Hindlimb muscle (tissue), 1 donor: ENCODE data around the gene MAPKAPK3. TPM values are rescaled to one million over a fixed set of nuclear protein-coding genes. Genes with fewer than 3 reads are reported as not detected.

Experiments
- DNase-seq: peaks from one replicate; pipeline ENCODE4 v3.0.0-alpha.2; 2013
- polyA plus RNA-seq: library from polyadenylated mRNA; unstranded; fragments of 120-200 nt; gene quantifications from one replicate; pipeline ENCODE4 v1.2.1, GENCODE V29; 2013; ENCODE audit not compliant: insufficient read length

MAPKAPK3 gene
- polyA plus RNA-seq, 1 donor, result 30.8 TPM

DNA sequence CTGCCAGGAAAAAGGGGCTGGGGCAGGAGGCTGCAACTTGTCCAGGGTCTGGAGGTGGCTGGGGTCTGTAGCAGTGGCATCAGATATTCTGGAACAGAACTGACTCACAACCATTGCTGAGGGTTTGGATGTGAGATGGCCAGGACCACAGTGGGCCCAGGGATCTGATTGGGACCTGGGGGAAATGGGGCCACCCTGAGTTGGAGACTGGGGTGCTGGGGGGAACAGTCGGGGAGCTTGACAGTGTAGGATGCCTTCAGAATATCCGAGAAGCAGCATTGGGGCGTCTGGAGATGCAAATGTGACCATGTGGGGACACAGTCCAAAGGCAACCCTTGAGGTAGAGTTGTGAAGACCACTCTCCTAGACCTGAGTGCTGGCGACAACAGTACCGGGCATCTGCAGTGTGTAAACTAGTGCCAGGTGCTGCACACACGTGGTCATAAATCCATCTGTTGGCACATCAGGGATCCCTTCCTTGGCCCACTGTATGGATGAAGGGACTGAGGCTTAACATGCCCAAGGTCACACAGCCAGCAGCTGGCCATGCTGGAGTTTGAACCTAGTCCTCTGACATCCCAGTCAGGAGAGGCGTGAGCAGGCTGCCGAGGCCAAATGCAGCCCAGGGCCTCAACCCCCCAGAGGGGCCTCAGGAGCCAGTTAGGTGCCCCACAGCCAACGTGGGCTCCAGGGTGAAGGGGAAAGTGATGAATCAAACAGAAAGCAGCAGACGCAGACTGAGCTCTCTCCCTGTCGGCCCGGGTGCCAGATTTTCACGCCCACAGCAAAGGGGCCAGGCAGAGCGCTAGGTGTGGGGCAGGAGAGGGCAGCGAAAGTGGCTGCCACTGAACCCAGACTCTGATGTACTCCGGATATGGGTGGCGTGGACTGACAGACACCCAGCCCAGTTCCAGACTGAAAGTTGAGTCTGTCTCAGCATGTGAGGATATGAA lies 28.9 kb upstream of the MAPKAPK3 start:
- DNase-seq, result no peak

DNA sequence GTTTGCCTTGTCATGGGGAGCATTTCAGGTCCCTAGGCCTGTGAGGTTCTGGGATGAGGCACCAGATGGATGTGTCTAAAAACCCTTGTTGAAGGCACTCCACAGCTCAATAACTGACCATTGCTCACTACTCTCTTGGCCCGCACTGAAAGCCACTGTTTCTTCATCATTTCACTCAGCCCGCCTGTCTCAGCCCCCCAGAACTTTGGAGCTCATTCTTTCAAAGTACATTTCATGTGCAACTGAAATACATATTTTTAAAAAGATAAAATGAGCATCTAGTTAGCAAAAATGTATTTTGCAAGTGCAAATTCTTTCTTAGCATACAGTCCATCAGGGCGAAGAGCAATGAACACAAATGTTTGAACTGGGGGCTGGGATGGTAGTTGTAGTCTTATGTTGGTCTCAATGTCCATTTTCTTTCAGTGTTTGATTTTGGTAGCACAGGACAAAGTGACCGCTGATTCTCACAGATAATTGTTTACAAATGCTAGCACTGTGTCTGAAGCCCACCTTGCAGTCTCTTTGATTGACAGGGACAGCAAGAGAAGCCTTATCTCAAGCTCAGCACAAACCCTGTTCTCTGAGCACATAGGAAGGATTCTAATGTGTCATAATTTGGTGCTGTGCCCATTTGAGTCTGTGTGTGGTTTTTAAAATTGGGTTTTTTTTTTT lies 28.1 kb upstream of the MAPKAPK3 start:
- DNase-seq, result no peak

DNA sequence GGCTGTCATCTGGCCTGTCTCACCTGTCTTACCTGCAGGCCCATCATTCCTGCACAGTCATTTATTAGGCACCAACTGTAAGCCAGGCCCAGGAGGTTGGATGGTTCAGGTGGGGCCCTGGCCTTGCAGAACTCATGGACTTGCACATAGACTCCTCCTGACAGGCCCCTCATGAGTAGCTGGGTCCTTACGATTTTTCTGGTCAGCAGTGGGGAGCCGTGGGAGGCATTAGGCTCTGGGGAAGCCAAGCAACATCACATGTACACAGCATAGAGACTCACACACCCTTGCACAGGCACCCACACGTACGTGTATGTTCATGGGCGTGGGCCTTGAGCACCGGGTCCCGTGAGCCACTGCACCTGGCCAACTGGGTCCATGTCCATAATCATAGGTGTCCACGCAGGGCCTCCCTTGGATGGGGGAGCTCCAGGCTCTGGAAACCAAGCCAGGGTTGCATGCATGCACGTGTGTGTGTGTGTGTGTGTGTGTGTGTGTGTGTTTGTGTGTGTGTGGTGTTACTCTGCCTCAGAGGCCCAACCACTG lies 25.7 kb upstream of the MAPKAPK3 start:
- no peak for DNase-seq

DNA sequence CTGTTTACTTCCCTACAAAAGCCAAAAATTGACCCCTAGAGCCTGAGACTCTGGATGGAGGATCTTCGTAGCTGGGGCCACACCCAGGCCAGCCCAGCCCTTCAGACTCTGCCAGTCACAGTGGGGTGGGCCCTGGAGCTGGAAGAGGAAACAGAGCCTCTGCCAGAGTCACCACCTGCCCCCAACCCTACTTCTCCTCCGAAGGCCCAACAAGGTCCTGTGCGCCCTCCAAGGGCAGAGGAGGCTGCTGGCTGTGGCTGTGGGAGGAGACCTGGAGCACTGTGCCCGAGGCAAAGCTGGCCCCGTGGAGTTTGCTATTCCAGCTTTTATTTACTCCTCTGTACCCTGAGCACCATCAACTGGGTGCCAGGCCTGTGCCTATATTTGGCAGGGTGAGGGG lies 24.4 kb upstream of the MAPKAPK3 start:
- no peak for DNase-seq

DNA sequence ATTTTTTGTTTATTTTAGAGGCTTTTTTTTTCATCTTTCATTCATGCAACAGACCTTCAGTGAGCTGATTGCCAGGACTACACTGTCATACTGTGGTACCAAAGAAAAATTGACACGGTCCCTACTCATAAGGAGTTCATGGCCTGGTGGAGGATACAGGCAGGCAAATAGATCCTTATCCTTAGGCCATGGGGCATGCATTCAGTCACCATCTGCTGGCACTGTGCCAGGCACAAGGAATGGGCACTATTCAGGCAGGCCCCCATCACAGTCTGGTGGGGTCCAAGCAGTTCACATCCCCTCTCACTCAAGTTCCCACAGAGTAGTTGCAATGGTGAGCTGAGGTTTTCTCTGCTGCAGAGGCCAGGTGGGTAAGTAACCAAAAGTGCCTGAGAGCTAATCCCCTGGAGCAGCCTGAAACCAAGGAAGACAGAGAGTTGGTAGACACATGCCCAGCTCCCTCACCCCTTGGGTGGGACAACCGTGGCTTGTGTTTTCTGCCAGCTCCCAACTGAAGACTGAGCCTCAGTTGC lies 22.6 kb upstream of the MAPKAPK3 start:
- no peak for DNase-seq

DNA sequence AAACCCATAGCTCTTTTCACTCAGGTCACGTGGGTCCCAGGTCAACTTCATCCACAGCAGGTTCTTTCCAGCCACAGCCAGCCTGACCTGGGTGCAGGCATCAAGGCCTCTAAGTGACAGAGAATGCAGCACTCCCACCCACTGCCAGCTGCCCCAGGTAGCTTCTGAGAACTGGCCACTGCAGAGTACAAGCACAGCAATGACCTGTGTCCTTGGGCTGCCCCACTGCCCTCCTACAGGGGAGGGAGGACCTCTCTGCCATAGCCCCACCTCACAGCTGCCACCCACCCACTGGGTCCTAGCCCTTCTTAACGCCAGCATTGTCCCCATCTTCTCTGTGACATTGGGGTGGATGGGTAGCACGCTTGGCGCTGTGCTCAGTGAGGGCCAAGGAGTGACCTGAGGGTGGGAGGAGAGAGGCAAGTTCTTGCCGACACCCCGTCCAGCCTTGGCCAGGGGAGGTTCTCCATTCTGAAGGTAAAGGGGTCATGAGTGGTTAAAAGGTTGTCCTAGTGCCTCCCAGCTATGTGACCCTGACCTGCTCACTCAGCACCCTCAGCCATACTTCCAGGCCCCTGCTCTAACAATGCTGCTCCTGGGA lies 17.7 kb upstream of the MAPKAPK3 start:
- DNase-seq, result no peak

DNA sequence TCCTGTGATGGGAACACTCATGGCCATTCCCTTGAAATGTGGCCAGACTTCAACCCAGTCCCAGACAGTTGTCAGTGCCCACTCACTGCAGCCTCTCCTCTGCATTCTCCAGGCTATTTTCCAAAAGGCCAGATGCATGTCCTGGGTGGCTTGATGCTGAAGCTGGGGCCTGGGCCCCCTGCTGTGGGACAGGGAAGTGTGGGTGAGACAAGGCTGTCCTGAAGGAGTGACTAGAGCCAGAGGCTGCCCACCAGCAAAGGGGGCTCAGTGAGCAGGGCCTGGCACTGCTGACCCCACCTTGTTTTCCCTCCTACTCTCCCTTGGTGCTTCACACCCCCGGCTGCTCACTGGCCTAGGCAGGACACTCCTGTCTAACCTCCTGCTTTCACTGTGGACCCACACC lies 17.2 kb upstream of the MAPKAPK3 start:
- DNase-seq, result no peak

DNA sequence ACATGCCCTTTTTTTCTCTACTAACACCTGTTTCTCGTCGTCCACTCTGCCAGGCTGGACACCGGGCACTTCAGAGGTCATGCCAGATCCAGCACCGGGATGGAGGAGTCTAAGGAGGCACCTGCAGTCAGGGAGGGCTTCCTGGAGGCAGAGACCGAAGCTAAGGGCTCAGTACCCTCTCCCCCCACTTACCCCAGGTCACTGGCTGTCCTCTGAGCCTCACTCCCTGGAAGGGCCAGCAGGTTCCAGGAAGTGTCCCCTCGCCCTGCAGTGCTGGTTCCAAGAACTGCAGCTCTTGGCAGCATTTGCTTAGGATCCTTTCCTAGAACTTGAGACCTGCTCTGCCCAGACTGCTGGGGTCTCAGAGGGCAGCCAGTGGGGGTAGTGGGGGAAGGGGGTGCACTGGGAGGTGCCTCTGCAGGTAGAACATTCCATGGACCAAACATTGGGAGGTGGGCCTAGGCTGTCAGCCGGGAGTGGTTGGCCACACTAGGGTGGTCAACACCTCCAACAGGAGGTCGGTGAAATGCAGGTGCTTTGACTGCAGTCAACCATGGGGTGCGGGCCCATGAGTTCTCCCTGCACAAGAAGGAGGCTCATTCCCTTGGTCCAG lies 16.7 kb upstream of the MAPKAPK3 start:
- DNase-seq, result no peak

DNA sequence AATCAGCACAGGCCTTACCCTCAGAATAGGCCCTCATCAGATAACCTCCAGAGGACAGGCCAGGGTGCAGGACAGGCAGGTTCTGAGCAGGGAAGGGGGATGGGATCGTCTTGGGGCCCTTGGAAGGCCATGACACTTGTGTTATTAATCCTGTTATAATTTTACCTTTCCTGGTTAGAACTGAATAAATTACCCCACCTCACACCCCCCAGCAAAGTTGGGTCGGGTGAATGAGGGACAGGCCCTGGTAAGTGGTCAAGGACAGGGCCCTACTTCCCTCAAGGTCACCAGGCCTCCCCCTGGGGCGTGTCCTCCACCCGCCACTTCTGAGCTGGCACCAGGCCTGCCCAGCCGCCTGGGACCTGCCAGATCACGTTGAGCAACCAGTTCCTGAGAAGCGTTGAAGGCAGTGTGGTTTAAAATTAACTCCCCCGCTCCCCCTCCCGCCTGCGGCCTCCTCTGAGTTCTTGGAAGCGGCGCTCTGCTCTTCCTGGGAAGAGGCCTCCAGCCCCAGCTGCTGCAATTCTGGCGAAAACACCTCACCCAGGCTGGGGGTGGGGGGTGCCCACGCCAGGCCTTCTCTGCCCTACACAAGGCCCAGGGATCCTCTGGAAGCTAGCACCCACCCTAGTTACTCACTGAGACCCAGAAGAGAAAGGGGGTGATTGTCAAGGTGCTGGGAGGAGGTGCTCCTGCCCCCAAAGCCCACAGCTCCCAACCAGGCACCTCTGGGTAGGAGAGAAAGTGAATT lies 15.9 kb upstream of the MAPKAPK3 start:
- DNase-seq, result peak; percentile 90

DNA sequence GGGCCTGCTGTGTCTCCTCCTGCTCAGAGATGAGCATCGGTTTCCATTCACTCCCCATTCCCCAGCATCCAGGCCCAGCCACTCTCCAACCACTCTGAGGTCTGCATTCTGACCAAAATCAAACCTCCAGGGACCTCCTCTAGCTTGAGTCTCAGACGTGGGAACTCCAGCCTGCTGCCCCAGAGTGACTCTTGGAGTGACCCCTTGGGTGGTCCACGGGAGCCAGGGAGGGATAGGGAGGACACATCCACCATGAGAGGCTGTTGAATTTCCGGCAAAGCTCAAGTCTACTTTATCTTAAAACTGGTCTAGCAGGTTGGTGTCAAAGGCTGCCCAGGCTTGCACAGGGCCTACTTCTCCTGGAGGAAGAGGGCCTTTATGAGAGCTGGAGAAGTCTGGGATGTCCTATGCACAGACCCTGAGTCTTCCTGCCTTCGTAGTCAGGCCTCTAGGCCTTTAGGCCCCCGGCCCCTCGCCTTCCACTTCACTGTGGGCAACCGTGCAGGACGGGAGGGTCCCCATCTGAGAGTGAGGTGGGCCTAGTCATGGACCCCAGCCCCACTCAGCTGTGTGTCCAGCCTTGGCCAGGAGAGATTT lies 14.3 kb upstream of the MAPKAPK3 start:
- DNase-seq, result no peak

DNA sequence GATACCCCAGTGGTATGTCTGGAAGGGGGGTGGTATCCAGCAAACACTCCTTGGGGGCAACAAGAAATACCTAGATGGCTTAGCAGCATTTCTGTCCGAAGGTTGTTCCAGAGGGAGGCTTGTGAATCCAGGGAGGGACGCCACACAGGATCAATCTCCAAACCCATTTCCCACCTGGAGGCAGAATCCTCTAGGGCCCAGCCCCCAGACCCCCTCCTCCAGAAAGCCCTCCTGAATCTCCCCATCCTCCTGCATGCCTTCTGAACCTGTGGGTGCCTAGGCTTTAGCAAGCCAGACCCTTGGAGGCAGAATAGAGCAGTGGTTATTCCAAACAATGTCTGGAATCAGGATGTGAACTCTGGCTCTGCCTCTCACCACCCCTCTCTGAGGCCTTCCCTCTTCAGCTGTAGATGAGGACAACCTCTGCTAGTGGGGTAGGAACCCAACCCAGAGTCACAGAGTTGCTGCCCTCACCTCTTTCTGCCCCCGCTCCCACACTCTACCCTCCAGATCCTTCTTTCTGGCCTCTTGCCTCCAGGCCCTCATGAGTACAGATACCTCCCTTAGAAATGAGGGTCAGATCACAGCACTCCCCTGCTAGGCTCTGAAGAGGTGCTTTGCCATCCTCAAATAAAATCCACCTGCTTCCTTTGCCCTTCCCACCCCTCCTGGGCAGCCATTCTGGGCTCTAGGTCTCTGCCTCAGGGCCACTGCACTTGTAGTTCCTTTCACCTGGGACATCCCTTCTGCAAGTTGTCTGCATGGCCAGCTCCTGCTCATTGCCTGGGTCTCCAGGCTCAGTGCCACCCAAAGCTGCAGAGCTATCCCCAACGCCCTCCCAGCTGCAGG lies 13.5 kb upstream of the MAPKAPK3 start:
- no peak for DNase-seq

DNA sequence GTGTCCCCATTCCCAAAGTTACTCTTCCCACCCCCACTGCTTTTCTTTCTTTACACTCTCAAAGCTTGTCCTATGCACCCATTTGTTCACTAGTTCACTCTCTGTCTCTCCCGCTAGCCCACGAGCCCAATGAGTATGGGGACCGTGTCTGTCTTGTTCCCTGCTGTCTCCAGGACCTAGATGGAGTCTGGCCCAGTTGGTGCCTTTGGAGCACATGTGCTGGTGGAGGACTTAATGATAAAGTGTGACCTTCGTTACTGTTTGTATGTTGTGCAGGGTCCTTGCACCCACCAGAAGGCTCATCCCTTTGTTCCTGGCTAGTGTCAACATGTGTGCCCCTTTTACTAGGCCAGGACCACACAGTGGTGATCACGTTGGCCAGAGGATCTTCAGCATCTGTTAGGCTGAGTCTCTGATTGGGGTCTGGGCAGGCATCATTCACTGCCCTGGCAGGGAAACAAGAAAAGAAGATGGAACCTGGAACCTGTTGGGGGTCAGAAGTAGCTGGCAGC lies 12.8 kb upstream of the MAPKAPK3 start:
- DNase-seq, result no peak

DNA sequence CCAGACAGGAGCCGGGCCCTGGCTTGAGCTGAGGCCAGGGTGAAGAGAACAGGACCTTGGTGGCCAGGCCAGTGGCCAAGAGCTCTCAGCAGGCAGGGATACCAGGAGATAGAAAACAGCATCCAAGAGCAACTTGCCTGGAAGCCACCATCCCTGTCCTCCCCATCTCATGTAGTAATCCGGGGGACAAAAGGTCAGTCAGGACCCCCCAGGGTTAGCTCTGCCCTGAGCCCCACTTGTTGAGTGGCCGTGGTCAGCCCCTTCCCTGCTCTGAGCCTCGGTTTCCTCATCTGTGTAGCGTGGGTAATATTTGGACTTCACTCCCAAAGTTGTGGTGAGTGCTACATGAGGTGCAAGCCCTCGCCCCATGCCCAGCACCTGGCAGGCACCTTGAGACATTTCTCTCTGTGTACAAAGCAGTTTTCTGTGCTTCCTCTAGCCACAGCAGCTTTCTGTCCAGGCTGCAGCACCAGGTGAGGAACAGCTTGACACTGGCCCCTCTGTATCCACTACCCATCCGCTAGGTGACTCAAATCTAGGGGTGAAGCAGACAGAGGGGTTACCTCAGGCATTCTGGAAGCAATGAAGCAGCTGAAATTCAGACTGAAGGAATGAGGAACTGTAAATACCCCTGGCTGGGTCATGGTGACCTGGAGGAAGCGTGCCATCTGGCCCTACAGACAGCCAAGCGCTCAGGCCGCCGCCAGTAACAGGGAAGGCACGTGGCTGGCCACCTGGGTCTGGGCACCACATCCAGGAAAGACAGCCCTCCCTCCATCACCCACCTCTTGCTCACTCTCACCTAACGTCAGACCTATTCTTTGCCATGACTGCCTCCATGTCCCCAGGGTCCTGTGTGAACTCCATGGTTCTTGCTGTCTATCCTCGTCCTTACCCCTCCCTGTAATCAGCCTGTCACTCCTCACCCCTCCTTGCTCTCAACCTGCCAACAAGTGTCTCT lies 12.0 kb upstream of the MAPKAPK3 start:
- no peak for DNase-seq

DNA sequence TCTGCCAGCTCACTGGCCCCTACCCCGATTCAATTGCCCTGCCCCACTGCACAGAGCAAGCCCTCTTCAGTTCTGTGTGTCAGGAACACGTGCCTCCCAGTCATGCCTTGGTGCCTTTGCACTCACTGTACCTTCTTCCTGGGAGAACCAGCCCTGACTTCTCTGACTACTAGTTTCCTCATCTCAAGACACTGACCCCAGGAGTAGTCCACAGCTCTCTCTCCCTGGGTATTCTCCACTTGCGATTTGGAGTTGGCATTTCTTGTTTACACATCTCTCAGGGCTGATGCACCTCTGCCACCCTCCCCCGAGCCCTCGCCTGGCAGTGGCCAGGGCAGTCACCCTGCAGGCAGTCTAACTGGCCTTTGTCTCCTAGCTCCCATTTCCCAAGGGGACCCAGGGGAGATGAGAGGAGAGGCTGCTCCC lies 11.0 kb upstream of the MAPKAPK3 start:
- no peak for DNase-seq

DNA sequence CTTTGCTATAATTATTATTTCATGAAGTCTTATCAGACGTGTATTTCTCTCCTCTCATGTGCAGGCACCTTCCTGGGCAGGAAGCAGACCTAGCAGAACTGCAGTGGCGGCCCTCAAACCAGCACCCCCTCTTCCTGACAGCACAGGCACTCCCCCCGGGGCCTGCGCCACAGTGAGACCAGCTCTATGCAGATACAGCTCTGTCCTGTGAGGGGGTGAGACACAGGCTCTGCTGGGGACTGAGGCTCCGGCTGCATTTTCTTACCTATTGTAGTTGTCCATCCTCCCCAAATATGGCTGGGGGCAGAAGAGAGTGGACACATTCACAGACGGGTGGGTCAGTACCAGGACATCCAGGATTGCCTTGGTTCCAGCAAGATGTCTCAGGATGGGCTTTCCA lies 10.4 kb upstream of the MAPKAPK3 start:
- no peak for DNase-seq

DNA sequence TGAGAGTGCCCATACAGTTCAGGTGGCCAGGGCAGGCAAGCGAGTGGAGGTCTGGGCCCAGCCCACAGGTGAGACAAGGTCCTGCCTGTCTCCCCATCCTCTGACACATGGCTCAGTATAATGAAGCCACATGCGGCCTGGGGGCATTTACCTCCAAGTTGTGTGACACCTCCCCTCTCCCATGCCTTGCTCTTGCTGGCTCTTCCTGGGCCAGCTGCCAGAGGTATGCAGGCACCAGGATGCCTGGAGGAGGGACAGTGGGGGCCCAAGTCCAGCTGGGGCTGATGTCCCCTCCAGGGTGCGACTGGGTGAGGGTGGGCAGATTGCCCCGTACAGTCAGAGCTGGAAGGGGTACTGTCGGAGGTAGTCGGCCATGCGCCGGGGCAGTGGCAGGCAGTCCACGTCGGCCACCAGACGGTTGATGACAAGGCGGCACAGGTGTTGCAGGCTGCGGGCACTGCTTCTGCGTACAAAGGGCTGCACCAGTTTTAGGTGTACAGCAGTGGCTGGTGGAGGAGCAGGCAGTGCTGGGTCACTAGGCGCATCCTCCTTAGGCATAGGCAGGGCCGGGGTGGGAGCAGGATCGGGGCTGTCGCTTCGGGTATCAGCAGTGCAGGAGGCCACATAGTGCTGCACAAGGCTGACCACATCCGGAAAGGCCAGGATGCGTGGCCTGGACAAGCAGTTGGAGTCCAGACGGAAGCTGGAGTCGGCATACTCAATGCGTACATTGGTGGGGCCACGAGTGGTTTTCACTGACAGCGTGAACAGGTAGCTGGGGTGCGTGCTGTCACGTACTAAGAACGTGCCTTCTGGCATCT lies 9.5 kb upstream of the MAPKAPK3 start:
- DNase-seq, result no peak

DNA sequence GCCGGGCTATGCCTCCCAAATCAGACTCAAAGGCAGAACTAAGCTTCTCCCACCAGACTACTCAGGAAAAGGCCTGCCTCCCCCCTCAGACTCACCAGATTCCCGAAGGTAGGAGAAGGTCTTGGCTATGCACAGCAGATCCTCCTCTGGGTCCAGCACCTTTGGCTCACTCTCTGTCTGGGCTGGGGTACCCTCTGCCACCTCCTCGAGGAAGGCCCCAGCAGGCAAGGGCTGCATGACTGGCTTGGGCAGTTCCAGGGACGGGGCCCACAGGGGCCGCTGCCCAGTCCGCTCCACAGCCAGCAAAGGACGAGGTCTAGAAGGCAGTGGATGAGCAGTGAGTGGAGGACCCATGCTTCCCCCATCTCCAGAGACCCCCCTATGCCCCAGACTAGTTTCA lies 8.7 kb upstream of the MAPKAPK3 start:
- no peak for DNase-seq
